Stimulated activated CD4-positive, alpha-beta T cell treated with anti-CD3 and anti-CD28 coated beads, Interleukin-1b, Interleukin-23, amount 100 ng/mL, for 4 hours (primary cell): ENCODE data around the gene ARHGDIA.

Source experiments
- DNase-seq, 2 donors: peaks; one replicate each; pipeline ENCODE4 v3.0.0-alpha.2; 2020; ENCODE audit warnings: low read depth in 2 of 2

Gene ARHGDIA

GRCh38 chr17:81824595-81824994, 46.5 kb downstream of the ARHGDIA start:
- no peak for DNase-seq

DNA sequence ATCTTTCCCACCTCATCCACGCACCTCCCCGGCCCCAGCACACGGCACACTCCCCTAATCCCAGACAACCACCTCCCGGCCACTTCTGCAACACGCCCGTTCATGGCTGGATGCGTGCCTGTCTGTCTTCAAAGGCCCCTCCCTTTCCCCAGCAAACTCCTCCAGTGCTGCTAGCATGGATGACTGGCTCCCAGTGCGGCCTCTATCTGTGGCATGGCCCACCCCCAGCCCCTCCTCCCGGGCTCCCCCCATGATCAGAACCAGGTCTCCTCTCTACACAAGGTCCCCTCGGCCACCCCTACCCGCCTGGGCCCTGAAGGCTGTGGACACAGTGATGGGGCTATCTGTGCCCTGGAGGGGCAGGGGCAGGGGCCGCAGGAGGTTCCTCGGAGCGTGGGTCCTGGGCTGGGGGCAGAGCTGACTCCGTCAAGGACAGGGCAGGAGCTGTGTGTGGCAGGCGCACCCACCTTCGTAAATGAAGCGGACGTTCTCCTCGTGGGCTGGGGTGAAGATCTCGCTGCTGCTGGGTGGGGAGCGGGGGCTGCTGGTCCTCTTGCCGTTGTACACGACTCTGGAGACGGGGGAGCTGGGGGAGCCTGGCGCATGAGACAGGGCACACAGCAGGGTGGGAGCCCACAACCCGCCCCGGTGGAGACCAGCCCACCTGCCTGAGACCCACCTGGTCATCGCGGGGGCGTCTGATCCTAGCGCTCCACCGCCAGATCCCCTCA, 47.2 kb downstream of the ARHGDIA start:
- no peak for DNase-seq

- no peak for DNase-seq
Measured at GRCh38 chr17:81822996-81823819, 47.9 kb downstream of the ARHGDIA start.

DNA sequence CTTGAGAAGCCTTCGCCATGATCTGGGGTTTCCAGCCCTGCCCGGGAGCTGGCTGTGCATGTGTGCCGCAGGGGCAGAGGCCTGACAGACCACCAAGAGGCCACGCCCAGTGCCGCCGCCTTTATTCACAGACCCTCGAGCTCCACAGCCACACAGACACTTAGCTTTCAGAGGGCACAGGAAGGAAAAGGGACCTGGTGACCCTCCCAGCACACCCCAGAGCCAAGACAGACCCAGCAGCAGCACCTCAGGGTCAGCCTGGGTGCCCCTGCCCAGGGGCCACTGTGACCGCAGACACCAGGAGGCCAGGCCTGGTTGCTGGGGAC, 48.9 kb downstream of the ARHGDIA start:
- no peak for DNase-seq

GRCh38 chr17:81821603-81822311, 49.4 kb downstream of the ARHGDIA start:
- no peak for DNase-seq

- no peak for DNase-seq
Measured at GRCh38 chr17:81821147-81821546, 50.0 kb downstream of the ARHGDIA start.

- DNase-seq = no peak
Measured at GRCh38 chr17:81819708-81820107, 51.4 kb downstream of the ARHGDIA start.

DNA sequence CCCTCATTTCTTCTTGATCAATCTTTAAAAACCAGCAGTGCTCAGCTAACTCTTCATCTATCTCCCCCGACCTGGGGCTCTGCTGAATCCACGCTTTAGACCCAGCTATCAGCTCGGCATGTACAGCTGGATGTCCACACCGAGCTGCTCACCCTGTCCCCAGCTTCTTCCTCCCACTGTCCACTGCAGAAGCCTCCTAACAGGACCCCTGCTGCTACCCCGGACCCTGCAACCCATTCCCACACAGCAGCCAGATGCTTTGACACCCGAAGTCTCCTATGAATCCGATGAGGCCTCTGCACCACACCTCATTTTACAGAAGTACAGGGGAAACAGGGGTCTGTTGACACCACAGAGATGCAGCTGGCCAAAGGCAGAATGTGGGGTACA, 53.4 kb downstream of the ARHGDIA start:
- DNase-seq = no peak
